WTC11 (cell line): ENCODE data around the gene FNDC3B. TPM values are rescaled to one million over a fixed set of nuclear protein-coding genes. Genes with fewer than 3 reads are reported as not detected.
A peak's percentile ranks its signal among the peaks of the same experiment; 100 is the strongest.

Experiments
- ATAC-seq: fragments of 200-7000 bp; cut with Tn5 transposase; 2 replicates; pipeline ENCODE4 v1.10.0; 2021; ENCODE audit warnings: mild to moderate bottlenecking, moderate library complexity
- CTCF ChIA-PET: fragments of 300-600 bp; sonication (Branson Sonifier 250); formaldehyde crosslinking; loops from one replicate; lab custom pipeline; 2021; ENCODE audit warnings: antibody characterized with exemption; lab: Charles Lee
- POLR2A ChIA-PET: fragments of 350-600 bp; sonication (Branson Sonifier 250); formaldehyde crosslinking; loops from one replicate; lab custom pipeline; 2021; ENCODE audit warnings: antibody characterized with exemption; lab: Charles Lee
- DNase-seq: peaks from one replicate; pipeline ENCODE4 v3.0.0; 2021; ENCODE audit warnings: low spot score
- H3K27ac Mint-ChIP-seq: 2 replicates; pipeline ENCODE4 v1.8.0; 2021; ENCODE audit warnings: mixed read lengths
- H3K27me3 Mint-ChIP-seq: 2 replicates; pipeline ENCODE4 v1.8.0; 2021; ENCODE audit warnings: low read depth, mild to moderate bottlenecking, moderate library complexity, mixed read lengths
- H3K36me3 Mint-ChIP-seq: 2 replicates; pipeline ENCODE4 v1.8.0; 2021; ENCODE audit warnings: mixed read lengths
- H3K4me1 Mint-ChIP-seq: 2 replicates; pipeline ENCODE4 v1.8.0; 2022; ENCODE audit warnings: mixed read lengths
- H3K4me3 Mint-ChIP-seq: 2 replicates; pipeline ENCODE4 v1.8.0; 2021; ENCODE audit warnings: mild to moderate bottlenecking, moderate library complexity, mixed read lengths
- H3K9me3 Mint-ChIP-seq: 2 replicates; pipeline ENCODE4 v1.8.0; 2021; ENCODE audit warnings: mixed read lengths
- ARID4B ChIP-seq: sonication (generic); formaldehyde crosslinking; IDR thresholded peaks from 2 replicates; pipeline ENCODE4 v1.8.0; 2023; ENCODE audit warnings: missing genetic modification reagents, mild to moderate bottlenecking, borderline replicate concordance
- CBFB ChIP-seq: sonication (generic); formaldehyde crosslinking; IDR thresholded peaks from 2 replicates; pipeline ENCODE4 v1.8.1; 2022; ENCODE audit warnings: mild to moderate bottlenecking, low read depth, missing genetic modification reagents
- CTCF ChIP-seq: fragments of 200-600 bp; IDR thresholded peaks from 2 replicates; pipeline ENCODE4 v1.8.0; 2022; ENCODE audit warnings: antibody characterized with exemption
- ESRRA ChIP-seq: sonication (generic); formaldehyde crosslinking; IDR thresholded peaks from 2 replicates; pipeline ENCODE4 v1.8.1; 2022; ENCODE audit warnings: mild to moderate bottlenecking, missing genetic modification reagents, borderline replicate concordance
- FOXK1 ChIP-seq: sonication (generic); formaldehyde crosslinking; IDR thresholded peaks from 2 replicates; pipeline ENCODE4 v1.8.0; 2022; ENCODE audit warnings: mild to moderate bottlenecking, moderate library complexity, missing genetic modification reagents
- GTF2I ChIP-seq: fragments of 250-450 bp; sonication (Bioruptor Pico); conservative IDR thresholded peaks from 2 replicates; pipeline ENCODE4 v1.4.0; 2021; ENCODE audit warnings: mild to moderate bottlenecking
- PRDM15 ChIP-seq: sonication (generic); formaldehyde crosslinking; IDR thresholded peaks from 2 replicates; pipeline ENCODE4 v1.8.0; 2022; ENCODE audit warnings: missing genetic modification reagents
- PRRX2 ChIP-seq: fragments of 250-450 bp; sonication (Bioruptor Pico); IDR thresholded peaks from 2 replicates; pipeline ENCODE4 v1.8.0; 2021; ENCODE audit warnings: mild to moderate bottlenecking
- SMAD3 ChIP-seq: sonication (generic); formaldehyde crosslinking; IDR thresholded peaks from 2 replicates; pipeline ENCODE4 v1.8.0; 2022; ENCODE audit warnings: missing genetic modification reagents, mild to moderate bottlenecking, borderline replicate concordance
- STAT6 ChIP-seq: sonication (generic); formaldehyde crosslinking; conservative IDR thresholded peaks from 2 replicates; pipeline ENCODE4 v1.8.1; 2023; ENCODE audit warnings: mild to moderate bottlenecking, low read depth, missing genetic modification reagents, moderate library complexity
- TCF7 ChIP-seq: sonication (generic); formaldehyde crosslinking; IDR thresholded peaks from 2 replicates; pipeline ENCODE4 v1.8.0; 2022; ENCODE audit warnings: mild to moderate bottlenecking, low read depth, missing genetic modification reagents, moderate library complexity
- TEAD1 ChIP-seq: sonication (generic); formaldehyde crosslinking; IDR thresholded peaks from 2 replicates; pipeline ENCODE4 v1.8.0; 2022; ENCODE audit warnings: mild to moderate bottlenecking, missing genetic modification reagents
- TEAD4 ChIP-seq: sonication (generic); formaldehyde crosslinking; IDR thresholded peaks from 2 replicates; pipeline ENCODE4 v1.8.0; 2022; ENCODE audit warnings: mild to moderate bottlenecking, missing genetic modification reagents
- TP53 ChIP-seq: sonication (generic); formaldehyde crosslinking; IDR thresholded peaks from 2 replicates; pipeline ENCODE4 v1.8.1; 2023; ENCODE audit warnings: mild to moderate bottlenecking, missing genetic modification reagents
- ZBTB21 ChIP-seq: sonication (generic); formaldehyde crosslinking; IDR thresholded peaks from 2 replicates; pipeline ENCODE4 v1.8.1; 2023; ENCODE audit warnings: mild to moderate bottlenecking, missing genetic modification reagents, borderline replicate concordance
- ZNF232 ChIP-seq: sonication (generic); formaldehyde crosslinking; IDR thresholded peaks from 2 replicates; pipeline ENCODE4 v1.8.0; 2022; ENCODE audit warnings: mild to moderate bottlenecking, missing genetic modification reagents
- ZNF671 ChIP-seq: fragments of 250-450 bp; sonication (Bioruptor Pico); IDR thresholded peaks from 2 replicates; pipeline ENCODE4 v1.8.0; 2021; ENCODE audit warnings: mild to moderate bottlenecking
- total RNA-seq: library from RNA; stranded (reverse); gene quantifications from 3 replicates; pipeline ENCODE4 v1.2.3, GENCODE V29; 2021
- TF ChIP-seq, protein P1 (sequence below): sonication (generic); formaldehyde crosslinking; IDR thresholded peaks from 2 replicates; pipeline ENCODE4 v1.8.1; 2023; ENCODE audit warnings: mild to moderate bottlenecking, missing genetic modification reagents, moderate library complexity
- TF ChIP-seq, protein P2 (sequence below): sonication (generic); formaldehyde crosslinking; IDR thresholded peaks from 2 replicates; pipeline ENCODE4 v1.8.1; 2023; ENCODE audit warnings: mild to moderate bottlenecking, missing genetic modification reagents, borderline replicate concordance

Gene FNDC3B
- total RNA-seq, 1 experiment from 2014 or later = 42.8 TPM

DNA sequence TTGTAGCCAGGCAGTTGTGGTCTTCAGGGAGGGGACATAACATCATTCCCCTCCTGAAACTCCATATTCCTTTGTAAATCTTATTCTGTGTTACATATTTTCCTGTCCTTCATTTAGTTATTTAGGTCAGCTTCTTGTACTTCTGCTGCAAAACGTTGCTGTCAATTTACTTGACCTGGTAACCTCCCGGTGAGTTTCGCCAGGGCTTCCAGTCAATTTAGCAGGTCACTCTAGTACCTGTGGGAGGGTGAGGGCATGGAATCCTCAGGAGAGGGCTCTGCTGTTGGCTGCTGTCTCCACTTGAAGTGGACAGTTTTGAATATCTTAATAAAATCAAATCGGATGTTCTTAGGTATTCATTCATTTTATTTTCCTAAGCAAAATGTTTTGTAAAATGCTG, 29.6 kb downstream of the FNDC3B start:
- ChIA-PET POLR2A (no interaction called here), CTCF (no interaction called here)
- peaks cover 7% of the 10 kb centered on the region for H3K36me3 Mint-ChIP-seq
- H3K27me3 Mint-ChIP-seq = no peaks in the 10 kb centered on the region
- TF ChIP-seq TCF7 (no peak), ARID4B (CRISPR knock-in tag) (no peak), ESRRA (no peak), SMAD3 (CRISPR knock-in tag) (no peak), PRRX2 (CRISPR knock-in tag) (no peak), PRDM15 (CRISPR knock-in tag) (no peak), TEAD1 (CRISPR knock-in tag) (no peak), STAT6 (CRISPR knock-in tag) (no peak), ZBTB21 (CRISPR knock-in tag) (no peak), TEAD4 (no peak), GTF2I (CRISPR knock-in tag) (no peak), CTCF (no peak), ZNF671 (CRISPR knock-in tag) (no peak), FOXK1 (CRISPR knock-in tag) (no peak), TP53 (no peak), ZNF232 (CRISPR knock-in tag) (no peak), CBFB (no peak)
- TF ChIP-seq, protein P1, sequence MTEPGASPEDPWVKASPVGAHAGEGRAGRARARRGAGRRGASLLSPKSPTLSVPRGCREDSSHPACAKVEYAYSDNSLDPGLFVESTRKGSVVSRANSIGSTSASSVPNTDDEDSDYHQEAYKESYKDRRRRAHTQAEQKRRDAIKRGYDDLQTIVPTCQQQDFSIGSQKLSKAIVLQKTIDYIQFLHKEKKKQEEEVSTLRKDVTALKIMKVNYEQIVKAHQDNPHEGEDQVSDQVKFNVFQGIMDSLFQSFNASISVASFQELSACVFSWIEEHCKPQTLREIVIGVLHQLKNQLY (CRISPR knock-in tag) = no peak
- TF ChIP-seq, protein P2, sequence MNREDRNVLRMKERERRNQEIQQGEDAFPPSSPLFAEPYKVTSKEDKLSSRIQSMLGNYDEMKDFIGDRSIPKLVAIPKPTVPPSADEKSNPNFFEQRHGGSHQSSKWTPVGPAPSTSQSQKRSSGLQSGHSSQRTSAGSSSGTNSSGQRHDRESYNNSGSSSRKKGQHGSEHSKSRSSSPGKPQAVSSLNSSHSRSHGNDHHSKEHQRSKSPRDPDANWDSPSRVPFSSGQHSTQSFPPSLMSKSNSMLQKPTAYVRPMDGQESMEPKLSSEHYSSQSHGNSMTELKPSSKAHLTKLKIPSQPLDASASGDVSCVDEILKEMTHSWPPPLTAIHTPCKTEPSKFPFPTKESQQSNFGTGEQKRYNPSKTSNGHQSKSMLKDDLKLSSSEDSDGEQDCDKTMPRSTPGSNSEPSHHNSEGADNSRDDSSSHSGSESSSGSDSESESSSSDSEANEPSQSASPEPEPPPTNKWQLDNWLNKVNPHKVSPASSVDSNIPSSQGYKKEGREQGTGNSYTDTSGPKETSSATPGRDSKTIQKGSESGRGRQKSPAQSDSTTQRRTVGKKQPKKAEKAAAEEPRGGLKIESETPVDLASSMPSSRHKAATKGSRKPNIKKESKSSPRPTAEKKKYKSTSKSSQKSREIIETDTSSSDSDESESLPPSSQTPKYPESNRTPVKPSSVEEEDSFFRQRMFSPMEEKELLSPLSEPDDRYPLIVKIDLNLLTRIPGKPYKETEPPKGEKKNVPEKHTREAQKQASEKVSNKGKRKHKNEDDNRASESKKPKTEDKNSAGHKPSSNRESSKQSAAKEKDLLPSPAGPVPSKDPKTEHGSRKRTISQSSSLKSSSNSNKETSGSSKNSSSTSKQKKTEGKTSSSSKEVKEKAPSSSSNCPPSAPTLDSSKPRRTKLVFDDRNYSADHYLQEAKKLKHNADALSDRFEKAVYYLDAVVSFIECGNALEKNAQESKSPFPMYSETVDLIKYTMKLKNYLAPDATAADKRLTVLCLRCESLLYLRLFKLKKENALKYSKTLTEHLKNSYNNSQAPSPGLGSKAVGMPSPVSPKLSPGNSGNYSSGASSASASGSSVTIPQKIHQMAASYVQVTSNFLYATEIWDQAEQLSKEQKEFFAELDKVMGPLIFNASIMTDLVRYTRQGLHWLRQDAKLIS (CRISPR knock-in tag) = no peak
- peak overlapping the region; percentile 89 for H3K27ac Mint-ChIP-seq
- peaks cover 78% of the 10 kb centered on the region for H3K4me1 Mint-ChIP-seq
- no peak for ATAC-seq
- no peak overlapping the region for H3K4me3 Mint-ChIP-seq
- DNase-seq = no peak
- peaks cover under 1% of the 10 kb centered on the region for H3K9me3 Mint-ChIP-seq
